HEK293 (cell line): ENCODE data around the gene CPLX3.

ENCODE experiments used
- CTCF ChIA-PET: fragments of 350-600 bp; formaldehyde crosslinking; extraction: SDS; loops from one replicate; lab custom pipeline; 2021; ENCODE audit warnings: antibody characterized with exemption; lab: Yijun Ruan, JAX
- POLR2A ChIA-PET: fragments of 300-600 bp; formaldehyde crosslinking; extraction: SDS; loops from one replicate; lab custom pipeline; 2020; ENCODE audit warnings: antibody characterized with exemption, inconsistent platforms; lab: Yijun Ruan, JAX
- H3K27ac ChIP-seq: fragments of 200-500 bp; sonication (Bioruptor generic); 2 replicates; pipeline ENCODE4 v1.5.1; 2014; ENCODE audit warnings: low read depth, low read length, control low read depth, inconsistent platforms; ENCODE audit errors: extremely low read depth
- H3K36me3 ChIP-seq, 2 experiments: fragments of 200-500 bp in 1 of 2; sonication (Bioruptor generic) in 1 of 2; 1 replicate in 1 of 2; 2 replicates in 1 of 2; pipeline ENCODE4 v1.5.1; 2014 to 2017; ENCODE audit warnings: inconsistent platforms in 2 of 2, low read length in 2 of 2; ENCODE audit not compliant: control insufficient read depth in 2 of 2, insufficient read depth in 1 of 2
- H3K4me1 ChIP-seq: fragments of 200-500 bp; sonication (Bioruptor generic); 2 replicates; pipeline ENCODE4 v1.5.1; 2014; ENCODE audit warnings: mild to moderate bottlenecking, low read length, inconsistent platforms; ENCODE audit not compliant: control insufficient read depth, insufficient read depth
- H3K4me3 ChIP-seq: 2 replicates; pipeline ENCODE4 v1.5.1; 2011; ENCODE audit warnings: low read depth, mild to moderate bottlenecking, control low read depth, low read length, moderate library complexity
- H3K9me3 ChIP-seq: fragments of 200-500 bp; sonication (Bioruptor generic); 2 replicates; pipeline ENCODE4 v1.5.1; 2014; ENCODE audit warnings: low read depth, low read length, inconsistent platforms; ENCODE audit not compliant: control insufficient read depth, insufficient read depth
- PRDM1 ChIP-seq: fragments of 450-650 bp; formaldehyde crosslinking; IDR thresholded peaks from 2 replicates; pipeline ENCODE4; 2016; ENCODE audit warnings: missing biosample characterization, missing genetic modification characterization
- ZNF146 ChIP-seq: fragments of 450-650 bp; formaldehyde crosslinking; IDR thresholded peaks from 2 replicates; pipeline ENCODE4 v1.5.1; 2016; ENCODE audit warnings: missing biosample characterization, missing genetic modification characterization
- ZNF341 ChIP-seq: fragments of 450-650 bp; formaldehyde crosslinking; IDR thresholded peaks from 2 replicates; pipeline ENCODE4; 2016; ENCODE audit warnings: low read depth, missing biosample characterization, missing genetic modification characterization
- TF ChIP-seq, protein P1 (sequence below): fragments of 450-650 bp; formaldehyde crosslinking; IDR thresholded peaks from 2 replicates; pipeline ENCODE4 v1.5.1; 2016; ENCODE audit warnings: missing biosample characterization, missing genetic modification characterization, borderline replicate concordance
- TF ChIP-seq, protein P2 (sequence below): fragments of 450-650 bp; formaldehyde crosslinking; IDR thresholded peaks from 2 replicates; pipeline ENCODE4 v1.5.1; 2016; ENCODE audit warnings: missing biosample characterization, missing genetic modification characterization, borderline replicate concordance
- TF ChIP-seq, protein P3 (sequence below): fragments of 450-650 bp; formaldehyde crosslinking; IDR thresholded peaks from 2 replicates; pipeline ENCODE4 v1.5.1; 2017; ENCODE audit warnings: missing biosample characterization, missing genetic modification characterization
- TF ChIP-seq, protein P4 (sequence below): fragments of 450-650 bp; formaldehyde crosslinking; IDR thresholded peaks from 2 replicates; pipeline ENCODE4 v1.5.1; 2016; ENCODE audit warnings: missing biosample characterization, missing genetic modification characterization

The CPLX3 gene

DNA sequence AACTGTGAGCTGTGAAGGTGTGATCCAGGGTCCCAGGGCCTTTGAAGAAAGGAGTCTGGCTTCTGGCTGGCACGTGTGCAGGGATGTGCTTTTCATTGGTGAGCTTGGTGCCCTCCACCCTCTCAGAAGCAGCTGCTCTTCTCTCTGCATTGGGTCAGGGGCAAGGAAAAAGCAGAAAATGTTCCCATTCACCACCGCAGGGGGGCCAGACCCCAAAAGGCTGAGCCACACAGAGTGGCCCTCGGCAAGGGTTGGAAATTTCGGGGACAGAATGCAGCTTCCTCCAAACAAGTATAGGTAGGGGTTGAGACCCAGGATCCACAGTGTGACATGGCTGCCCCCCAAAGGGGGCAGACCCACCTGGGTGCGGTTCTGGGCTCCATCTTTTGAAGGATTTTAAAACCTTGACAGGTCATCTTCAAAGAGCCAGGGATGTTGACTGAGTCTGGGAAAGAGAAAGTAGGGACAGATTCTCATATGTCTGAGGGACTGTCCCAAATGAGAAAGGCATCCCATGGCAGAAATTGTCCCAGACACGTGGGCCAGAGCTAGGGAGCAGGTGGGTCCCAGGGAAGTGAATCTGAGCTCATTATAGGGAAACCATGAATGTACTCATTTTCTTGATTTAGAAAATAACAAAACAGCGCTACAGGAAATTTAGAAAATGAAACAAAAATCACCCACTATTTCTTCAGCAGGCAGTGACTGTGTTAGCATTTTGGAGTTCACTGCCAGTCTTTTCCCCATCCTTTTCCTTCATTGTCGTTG lies 41.8 kb upstream of the CPLX3 start:
- peak; percentile 71 for TF ChIP-seq PRDM1 (tag by site-specific recombination)
- TF ChIP-seq, protein P1, sequence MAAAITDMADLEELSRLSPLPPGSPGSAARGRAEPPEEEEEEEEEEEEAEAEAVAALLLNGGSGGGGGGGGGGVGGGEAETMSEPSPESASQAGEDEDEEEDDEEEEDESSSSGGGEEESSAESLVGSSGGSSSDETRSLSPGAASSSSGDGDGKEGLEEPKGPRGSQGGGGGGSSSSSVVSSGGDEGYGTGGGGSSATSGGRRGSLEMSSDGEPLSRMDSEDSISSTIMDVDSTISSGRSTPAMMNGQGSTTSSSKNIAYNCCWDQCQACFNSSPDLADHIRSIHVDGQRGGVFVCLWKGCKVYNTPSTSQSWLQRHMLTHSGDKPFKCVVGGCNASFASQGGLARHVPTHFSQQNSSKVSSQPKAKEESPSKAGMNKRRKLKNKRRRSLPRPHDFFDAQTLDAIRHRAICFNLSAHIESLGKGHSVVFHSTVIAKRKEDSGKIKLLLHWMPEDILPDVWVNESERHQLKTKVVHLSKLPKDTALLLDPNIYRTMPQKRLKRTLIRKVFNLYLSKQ: no peak
- ChIA-PET CTCF (interaction anchor here (0.6 to 25.7 kb wide), 7 partner anchors 5 to 152 kb away, joined by 3 to 649 read pairs (median 4); partner anchors contain the start of gene CSK), POLR2A (interaction anchor here (0.5 to 0.8 kb wide), 2 partner anchors 57 to 252 kb away, joined by 5 to 6 read pairs; no protein-coding TSS in a partner anchor)
- H3K9me3 ChIP-seq: no peaks in the 10 kb centered on the region
- H3K4me3 ChIP-seq: no peak overlapping the region
- H3K36me3 ChIP-seq: peaks cover 0 to 26% of the 10 kb centered on the region in 2 experiments; a peak in 1 of 3 replicates
- no peak overlapping the region for H3K27ac ChIP-seq
- peaks cover 41% of the 10 kb centered on the region for H3K4me1 ChIP-seq

DNA sequence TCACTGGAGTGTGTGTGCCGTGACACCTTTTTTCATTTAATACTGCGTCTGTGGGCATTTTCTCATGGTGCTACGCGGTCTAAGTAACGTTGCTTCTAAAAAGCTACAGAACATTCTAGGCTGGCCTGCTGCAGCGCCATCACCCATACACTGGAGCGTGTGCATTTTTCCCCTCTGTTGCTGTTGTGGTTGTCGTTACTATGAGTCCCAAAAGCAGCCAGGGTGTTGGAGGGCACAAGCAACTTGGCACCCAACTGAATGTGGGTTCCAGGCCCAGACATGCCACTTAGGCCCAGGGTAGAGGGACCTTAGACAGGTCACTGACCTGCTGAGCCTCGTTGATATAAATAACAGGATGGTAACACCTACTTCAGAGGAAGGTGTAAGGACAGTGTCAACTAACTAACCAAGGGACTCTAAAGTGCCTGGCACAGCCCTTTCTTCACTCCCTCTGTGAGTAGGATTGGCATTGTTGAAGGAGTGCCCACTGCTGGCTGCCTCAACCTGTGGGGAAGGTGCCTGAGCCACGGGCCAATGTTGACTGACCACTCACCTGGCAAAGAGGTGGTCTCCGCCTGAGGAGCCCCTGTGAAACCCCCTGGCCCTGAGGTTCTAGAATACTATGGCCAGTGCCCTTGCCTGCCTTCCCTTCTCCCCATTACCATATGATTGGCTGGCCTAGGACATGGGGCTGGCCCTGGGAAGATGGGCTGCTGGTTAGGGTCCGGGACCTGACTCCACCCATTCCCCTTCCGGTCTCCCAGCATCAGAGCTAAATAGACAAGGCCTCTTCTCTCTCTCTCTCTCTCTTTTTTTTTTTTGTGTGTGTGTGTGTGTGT lies 41.0 kb upstream of the CPLX3 start:
- peaks cover 0 to 30% of the 10 kb centered on the region in 2 experiments; a peak in 1 of 3 replicates for H3K36me3 ChIP-seq
- TF ChIP-seq ZNF341 (peak; percentile 18; the same call in 1 of the 2 replicates), ZNF146 (tag by site-specific recombination) (no peak)
- TF ChIP-seq, protein P2, sequence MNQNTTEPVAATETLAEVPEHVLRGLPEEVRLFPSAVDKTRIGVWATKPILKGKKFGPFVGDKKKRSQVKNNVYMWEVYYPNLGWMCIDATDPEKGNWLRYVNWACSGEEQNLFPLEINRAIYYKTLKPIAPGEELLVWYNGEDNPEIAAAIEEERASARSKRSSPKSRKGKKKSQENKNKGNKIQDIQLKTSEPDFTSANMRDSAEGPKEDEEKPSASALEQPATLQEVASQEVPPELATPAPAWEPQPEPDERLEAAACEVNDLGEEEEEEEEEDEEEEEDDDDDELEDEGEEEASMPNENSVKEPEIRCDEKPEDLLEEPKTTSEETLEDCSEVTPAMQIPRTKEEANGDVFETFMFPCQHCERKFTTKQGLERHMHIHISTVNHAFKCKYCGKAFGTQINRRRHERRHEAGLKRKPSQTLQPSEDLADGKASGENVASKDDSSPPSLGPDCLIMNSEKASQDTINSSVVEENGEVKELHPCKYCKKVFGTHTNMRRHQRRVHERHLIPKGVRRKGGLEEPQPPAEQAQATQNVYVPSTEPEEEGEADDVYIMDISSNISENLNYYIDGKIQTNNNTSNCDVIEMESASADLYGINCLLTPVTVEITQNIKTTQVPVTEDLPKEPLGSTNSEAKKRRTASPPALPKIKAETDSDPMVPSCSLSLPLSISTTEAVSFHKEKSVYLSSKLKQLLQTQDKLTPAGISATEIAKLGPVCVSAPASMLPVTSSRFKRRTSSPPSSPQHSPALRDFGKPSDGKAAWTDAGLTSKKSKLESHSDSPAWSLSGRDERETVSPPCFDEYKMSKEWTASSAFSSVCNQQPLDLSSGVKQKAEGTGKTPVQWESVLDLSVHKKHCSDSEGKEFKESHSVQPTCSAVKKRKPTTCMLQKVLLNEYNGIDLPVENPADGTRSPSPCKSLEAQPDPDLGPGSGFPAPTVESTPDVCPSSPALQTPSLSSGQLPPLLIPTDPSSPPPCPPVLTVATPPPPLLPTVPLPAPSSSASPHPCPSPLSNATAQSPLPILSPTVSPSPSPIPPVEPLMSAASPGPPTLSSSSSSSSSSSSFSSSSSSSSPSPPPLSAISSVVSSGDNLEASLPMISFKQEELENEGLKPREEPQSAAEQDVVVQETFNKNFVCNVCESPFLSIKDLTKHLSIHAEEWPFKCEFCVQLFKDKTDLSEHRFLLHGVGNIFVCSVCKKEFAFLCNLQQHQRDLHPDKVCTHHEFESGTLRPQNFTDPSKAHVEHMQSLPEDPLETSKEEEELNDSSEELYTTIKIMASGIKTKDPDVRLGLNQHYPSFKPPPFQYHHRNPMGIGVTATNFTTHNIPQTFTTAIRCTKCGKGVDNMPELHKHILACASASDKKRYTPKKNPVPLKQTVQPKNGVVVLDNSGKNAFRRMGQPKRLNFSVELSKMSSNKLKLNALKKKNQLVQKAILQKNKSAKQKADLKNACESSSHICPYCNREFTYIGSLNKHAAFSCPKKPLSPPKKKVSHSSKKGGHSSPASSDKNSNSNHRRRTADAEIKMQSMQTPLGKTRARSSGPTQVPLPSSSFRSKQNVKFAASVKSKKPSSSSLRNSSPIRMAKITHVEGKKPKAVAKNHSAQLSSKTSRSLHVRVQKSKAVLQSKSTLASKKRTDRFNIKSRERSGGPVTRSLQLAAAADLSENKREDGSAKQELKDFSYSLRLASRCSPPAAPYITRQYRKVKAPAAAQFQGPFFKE (tag by site-specific recombination): no peak
- TF ChIP-seq, protein P3, sequence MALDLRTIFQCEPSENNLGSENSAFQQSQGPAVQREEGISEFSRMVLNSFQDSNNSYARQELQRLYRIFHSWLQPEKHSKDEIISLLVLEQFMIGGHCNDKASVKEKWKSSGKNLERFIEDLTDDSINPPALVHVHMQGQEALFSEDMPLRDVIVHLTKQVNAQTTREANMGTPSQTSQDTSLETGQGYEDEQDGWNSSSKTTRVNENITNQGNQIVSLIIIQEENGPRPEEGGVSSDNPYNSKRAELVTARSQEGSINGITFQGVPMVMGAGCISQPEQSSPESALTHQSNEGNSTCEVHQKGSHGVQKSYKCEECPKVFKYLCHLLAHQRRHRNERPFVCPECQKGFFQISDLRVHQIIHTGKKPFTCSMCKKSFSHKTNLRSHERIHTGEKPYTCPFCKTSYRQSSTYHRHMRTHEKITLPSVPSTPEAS (tag by site-specific recombination): peak; percentile 76; the same call in 1 of the 2 replicates
- TF ChIP-seq, protein P4, sequence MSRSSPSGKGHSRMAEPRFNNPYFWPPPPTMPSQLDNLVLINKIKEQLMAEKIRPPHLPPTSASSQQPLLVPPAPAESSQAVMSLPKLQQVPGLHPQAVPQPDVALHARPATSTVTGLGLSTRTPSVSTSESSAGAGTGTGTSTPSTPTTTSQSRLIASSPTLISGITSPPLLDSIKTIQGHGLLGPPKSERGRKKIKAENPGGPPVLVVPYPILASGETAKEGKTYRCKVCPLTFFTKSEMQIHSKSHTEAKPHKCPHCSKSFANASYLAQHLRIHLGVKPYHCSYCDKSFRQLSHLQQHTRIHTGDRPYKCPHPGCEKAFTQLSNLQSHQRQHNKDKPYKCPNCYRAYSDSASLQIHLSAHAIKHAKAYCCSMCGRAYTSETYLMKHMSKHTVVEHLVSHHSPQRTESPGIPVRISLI (tag by site-specific recombination): peak; percentile 87
- POLR2A ChIA-PET: no interaction called here
- H3K4me1 ChIP-seq: peaks cover 49% of the 10 kb centered on the region
- H3K4me3 ChIP-seq: no peak overlapping the region
- no peaks in the 10 kb centered on the region for H3K9me3 ChIP-seq
- CTCF ChIA-PET: interaction anchor here (0.6 to 25.7 kb wide), 7 partner anchors 4 to 153 kb away, joined by 3 to 649 read pairs (median 19); partner anchors contain the start of gene CSK
- H3K27ac ChIP-seq: no peak overlapping the region
